GM12878 (cell line): Measurements from ENCODE around the gene KYAT1. TPM values are rescaled to one million over a fixed set of nuclear protein-coding genes. Genes with fewer than 3 reads are reported as not detected.

Experiments used
- ATAC-seq: fragments of 200-7000 bp; cut with Tn5 transposase; 3 replicates; pipeline ENCODE4 v1.9.1; 2020; ENCODE audit warnings: mild to moderate bottlenecking, moderate library complexity
- BruUV-seq: library from RNA; stranded (reverse); fragments of 400-500 nt; replicated peaks from 2 replicates; lab custom pipeline; 2021; lab: Mats Ljungman, UMichigan
- CTCF ChIA-PET: fragments of 300-600 bp; sonication (Branson Sonifier 250); formaldehyde crosslinking; extraction: SDS; loops from one replicate; lab custom pipeline; 2021; ENCODE audit warnings: inconsistent platforms; lab: Yijun Ruan, JAX
- POLR2A ChIA-PET: fragments of 350-600 bp; formaldehyde crosslinking; extraction: SDS; loops from one replicate; lab custom pipeline; 2021; ENCODE audit warnings: inconsistent platforms; lab: Charles Lee
- RAD21 ChIA-PET: fragments of 300-600 bp; sonication (Branson Sonifier 250); formaldehyde crosslinking; loops from one replicate; lab custom pipeline; 2023; ENCODE audit warnings: antibody characterized with exemption; ENCODE audit not compliant: unreplicated experiment; lab: Charles Lee
- SMC1A ChIA-PET: fragments of 300-600 bp; sonication (Branson Sonifier 250); formaldehyde crosslinking; loops from one replicate; lab custom pipeline; 2023; ENCODE audit not compliant: unreplicated experiment, uncharacterized antibody; lab: Charles Lee
- DNase-seq: peaks from one replicate; pipeline ENCODE4 v3.0.0-alpha.2; 2011; ENCODE audit warnings: low read depth, low spot score
- FAIRE-seq: peaks from 3 replicates; lab custom pipeline; 2011; peaks lifted over from hg19 to GRCh38; lab: Jason Lieb, UNC
- H2AFZ ChIP-seq: 2 replicates; pipeline ENCODE4 v1.6.0; 2011; ENCODE audit warnings: low read depth, low read length, control low read depth; ENCODE audit not compliant: control insufficient read depth
- H3K27ac ChIP-seq: 2 replicates; pipeline ENCODE4 v1.5.1; 2011; ENCODE audit warnings: control low read depth; ENCODE audit not compliant: control insufficient read depth, insufficient read depth
- H3K27me3 ChIP-seq, 2 experiments: replicated peaks in 1 of 2; 2 replicates each; pipeline versions ENCODE4 v1.6.0 to v1.6.1; 2011; ENCODE audit warnings: low read length in 1 of 2; ENCODE audit not compliant: control insufficient read depth in 2 of 2, insufficient read depth in 2 of 2
- H3K36me3 ChIP-seq, 2 experiments: 2 replicates each; pipeline ENCODE4 v1.5.1; 2011; ENCODE audit warnings: low read length in 1 of 2; ENCODE audit not compliant: control insufficient read depth in 2 of 2, insufficient read depth in 2 of 2
- H3K4me1 ChIP-seq: 2 replicates; pipeline ENCODE4 v1.6.1; 2011; ENCODE audit warnings: mild to moderate bottlenecking, low read length, moderate library complexity, mixed read lengths; ENCODE audit not compliant: control insufficient read depth, insufficient read depth
- H3K4me2 ChIP-seq: 2 replicates; pipeline ENCODE4 v1.6.0; 2011; ENCODE audit warnings: control low read depth; ENCODE audit not compliant: control insufficient read depth, insufficient read depth
- H3K4me3 ChIP-seq: fragments of 200-600 bp; sonication (generic); 2 replicates; pipeline ENCODE4 v1.5.1; 2016
- H3K79me2 ChIP-seq: 2 replicates; pipeline ENCODE4 v1.6.0; 2011; ENCODE audit warnings: low read length; ENCODE audit not compliant: control insufficient read depth, insufficient read depth
- H3K9ac ChIP-seq: 2 replicates; pipeline ENCODE4 v1.8.0; 2011; ENCODE audit warnings: low read length, control low read depth, mixed read lengths; ENCODE audit not compliant: control insufficient read depth, insufficient read depth
- H3K9me3 ChIP-seq: replicated peaks from 3 replicates; pipeline ENCODE4 v1.5.1; 2011; ENCODE audit warnings: mild to moderate bottlenecking, low read length; ENCODE audit not compliant: control insufficient read depth, insufficient read depth
- H4K20me1 ChIP-seq: 2 replicates; pipeline ENCODE4 v1.6.0; 2011; ENCODE audit not compliant: control insufficient read depth, insufficient read depth
- BMI1 ChIP-seq: fragments of 450-650 bp; IDR thresholded peaks from 2 replicates; pipeline ENCODE4 v1.6.1; 2016; ENCODE audit warnings: mild to moderate bottlenecking, moderate library complexity, borderline replicate concordance
- MYB ChIP-seq: fragments of 150-350 bp; IDR thresholded peaks from 2 replicates; pipeline ENCODE4 v1.6.1; 2014; ENCODE audit warnings: mild to moderate bottlenecking, low read depth, low read length, borderline replicate concordance
- POLR2AphosphoS5 ChIP-seq: IDR thresholded peaks from 2 replicates; pipeline ENCODE4 v1.6.1; 2011; ENCODE audit warnings: mild to moderate bottlenecking, low read length, inconsistent platforms
- RAD21 ChIP-seq: IDR thresholded peaks from 2 replicates; pipeline ENCODE4 v1.6.1; 2011; ENCODE audit warnings: mild to moderate bottlenecking, low read depth, low read length, moderate library complexity; ENCODE audit not compliant: insufficient read depth
- SMAD1 ChIP-seq: fragments of 450-650 bp; IDR thresholded peaks from 2 replicates; pipeline ENCODE4 v1.6.1; 2018; ENCODE audit warnings: mild to moderate bottlenecking, low read depth; ENCODE audit not compliant: partially characterized antibody
- ZNF24 ChIP-seq: fragments of 450-650 bp; IDR thresholded peaks from 2 replicates; pipeline ENCODE4 v1.6.1; 2017; ENCODE audit warnings: antibody characterized with exemption, mild to moderate bottlenecking
- WGBS: methylation state at CpG from one replicate; pipeline ENCODE4 v1.1.6; 2016; ENCODE audit warnings: low lambda C conversion rate; ENCODE audit not compliant: insufficient replicate concordance, insufficient coverage; ENCODE audit errors: missing lambda C conversion rate; 5-methylcytosine and 5-hydroxymethylcytosine counted together
- in situ Hi-C: fragments of 300-500 bp; cut with MboI; formaldehyde crosslinking; loops from 9 replicates; pipeline ENCODE4 v1.14.3; 2018; ENCODE audit warnings: mixed read lengths
- intact Hi-C: fragments of 100-400 bp; cut with micrococcal nuclease; formaldehyde crosslinking; loops from one replicate; pipeline ENCODE4 v1.14.2; 2022; ENCODE audit not compliant: unreplicated experiment
- polyA plus RNA-seq, 11 experiments: library from polyadenylated mRNA; depleted of rRNA in 4 of 11; unstranded in 6 of 11; stranded (reverse) in 5 of 11; fragments of >200 nt; fragmentation: Nextera tagmentation in 4 of 11; fragmentation: Illumina TruSeq in 1 of 11; extraction: Ambion mirVana in 4 of 11; extraction: Trizol in 1 of 11; gene quantifications; 1 replicate in 1 of 11; 2 replicates in 10 of 11; pipeline versions ENCODE4 v1.2.1 to v1.2.3, GENCODE V29; 2011 to 2016; ENCODE audit warnings: inconsistent platforms in 2 of 11, missing spikeins in 2 of 11, low read depth in 1 of 11
- total RNA-seq, 4 experiments: library from RNA; depleted of rRNA in 3 of 4; stranded (reverse); fragments of >200 nt in 3 of 4; fragmentation: Illumina TruSeq in 1 of 4; extraction: Trizol in 1 of 4; gene quantifications; 2 replicates each; pipeline versions ENCODE4 v1.2.1 to v1.2.3, GENCODE V29; 2013 to 2021
- TF ChIP-seq, protein P1 (sequence below): fragments of 450-650 bp; formaldehyde crosslinking; IDR thresholded peaks from 2 replicates; pipeline ENCODE4 v1.5.0; 2022; ENCODE audit warnings: mild to moderate bottlenecking, missing genetic modification characterization

KYAT1 gene
- total and polyA plus RNA-seq, 10 of the 15 experiments (the other 5 are each of a cell fraction or from before 2014, with no cell fraction given) = 5.8 to 15.7 (median 11.4) TPM

DNA sequence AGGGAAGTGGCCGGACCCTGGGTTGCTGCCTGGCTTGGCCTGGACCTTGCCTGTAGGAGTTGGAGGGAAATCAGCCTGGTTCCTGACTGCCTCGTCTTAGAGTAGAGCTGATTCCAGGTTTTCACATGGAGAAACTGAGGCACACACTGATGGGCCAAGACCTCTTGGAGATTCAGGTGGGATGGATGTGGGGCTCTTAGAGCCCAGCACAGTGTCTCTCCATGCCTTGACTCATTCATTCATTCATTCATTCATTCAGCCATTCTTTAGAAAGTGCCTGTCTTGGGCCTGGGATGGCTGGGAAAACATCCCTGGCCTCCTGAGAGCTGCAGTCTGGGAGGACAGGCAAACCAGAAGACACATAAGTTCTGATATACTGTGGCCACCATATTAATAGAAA, 2.4 kb upstream of the KYAT1 start:
- H3K79me2 ChIP-seq = peaks cover 44% of the 10 kb centered on the region
- no peak for ATAC-seq
- no peak overlapping the region for H3K4me3 ChIP-seq
- no peak for FAIRE-seq
- BruUV-seq = TSS peak; percentile 48
- TF ChIP-seq RAD21 (no peak), BMI1 (no peak), SMAD1 (no peak), POLR2AphosphoS5 (no peak), ZNF24 (peak; percentile 87), MYB (no peak)
- TF ChIP-seq, protein P1, sequence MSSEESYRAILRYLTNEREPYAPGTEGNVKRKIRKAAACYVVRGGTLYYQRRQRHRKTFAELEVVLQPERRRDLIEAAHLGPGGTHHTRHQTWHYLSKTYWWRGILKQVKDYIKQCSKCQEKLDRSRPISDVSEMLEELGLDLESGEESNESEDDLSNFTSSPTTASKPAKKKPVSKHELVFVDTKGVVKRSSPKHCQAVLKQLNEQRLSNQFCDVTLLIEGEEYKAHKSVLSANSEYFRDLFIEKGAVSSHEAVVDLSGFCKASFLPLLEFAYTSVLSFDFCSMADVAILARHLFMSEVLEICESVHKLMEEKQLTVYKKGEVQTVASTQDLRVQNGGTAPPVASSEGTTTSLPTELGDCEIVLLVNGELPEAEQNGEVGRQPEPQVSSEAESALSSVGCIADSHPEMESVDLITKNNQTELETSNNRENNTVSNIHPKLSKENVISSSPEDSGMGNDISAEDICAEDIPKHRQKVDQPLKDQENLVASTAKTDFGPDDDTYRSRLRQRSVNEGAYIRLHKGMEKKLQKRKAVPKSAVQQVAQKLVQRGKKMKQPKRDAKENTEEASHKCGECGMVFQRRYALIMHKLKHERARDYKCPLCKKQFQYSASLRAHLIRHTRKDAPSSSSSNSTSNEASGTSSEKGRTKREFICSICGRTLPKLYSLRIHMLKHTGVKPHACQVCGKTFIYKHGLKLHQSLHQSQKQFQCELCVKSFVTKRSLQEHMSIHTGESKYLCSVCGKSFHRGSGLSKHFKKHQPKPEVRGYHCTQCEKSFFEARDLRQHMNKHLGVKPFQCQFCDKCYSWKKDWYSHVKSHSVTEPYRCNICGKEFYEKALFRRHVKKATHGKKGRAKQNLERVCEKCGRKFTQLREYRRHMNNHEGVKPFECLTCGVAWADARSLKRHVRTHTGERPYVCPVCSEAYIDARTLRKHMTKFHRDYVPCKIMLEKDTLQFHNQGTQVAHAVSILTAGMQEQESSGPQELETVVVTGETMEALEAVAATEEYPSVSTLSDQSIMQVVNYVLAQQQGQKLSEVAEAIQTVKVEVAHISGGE = no peak
- H3K36me3 ChIP-seq = peaks cover 4 to 6% of the 10 kb centered on the region in 2 experiments; a peak in 3 of 4 replicates
- intact Hi-C loops (loop anchor here (5.0 kb wide), 1 partner anchor 43 kb away; no protein-coding TSS in a partner anchor), in situ Hi-C loops (no loop called here)
- CTCF ChIA-PET = no interaction called here
- H4K20me1 ChIP-seq = no peaks in the 10 kb centered on the region
- H3K4me1 ChIP-seq = no peaks in the 10 kb centered on the region
- SMC1A ChIA-PET = interaction anchor here (0.6 kb wide), 1 partner anchor 87 kb away, joined by 3 read pairs; no protein-coding TSS in a partner anchor
- no peak overlapping the region for H3K27ac ChIP-seq
- no peak for DNase-seq
- H3K4me2 ChIP-seq = peak overlapping the region; percentile 11; the same call in 1 of the 2 replicates
- H3K27me3 ChIP-seq = no peaks in the 10 kb centered on the region
- no peak overlapping the region for H2AFZ ChIP-seq
- 100% methylated on average over 2 of the region's 2 CpGs for WGBS
- POLR2A ChIA-PET = interaction anchor here (1.0 kb wide), 1 partner anchor 46 kb away, joined by 3 read pairs; no protein-coding TSS in a partner anchor
- RAD21 ChIA-PET = no interaction called here
- H3K9ac ChIP-seq = no peak overlapping the region
- H3K9me3 ChIP-seq = no peaks in the 10 kb centered on the region
